Cardiac fibroblast (primary cell): ENCODE data around the gene CTSE.

Experiments
- DNase-seq, 2 donors: peaks; one replicate each; pipeline versions ENCODE4 v3.0.0 to v3.0.0-alpha.2; 2010; ENCODE audit warnings: low read depth in 2 of 2
- H3K4me3 ChIP-seq, 2 donors: replicated peaks in 1 of 2; 1 replicate in 1 of 2; 2 replicates in 1 of 2; pipeline ENCODE4 v1.5.1; 2011; ENCODE audit warnings: low read depth in 2 of 2, low read length in 2 of 2, mild to moderate bottlenecking in 2 of 2, moderate library complexity in 1 of 2
- CTCF ChIP-seq: IDR thresholded peaks from one replicate; pipeline ENCODE4 v1.5.1; 2011; ENCODE audit warnings: low read depth, mild to moderate bottlenecking, low read length, inconsistent platforms

CTSE gene

GRCh38 chr1:206020393-206021007 lies 3.2 kb downstream of the CTSE start:
- TF ChIP-seq CTCF = no peak
- DNase-seq = no peak
- no peak overlapping the region for H3K4me3 ChIP-seq

- TF ChIP-seq CTCF = no peak
- H3K4me3 ChIP-seq = no peak overlapping the region
- no peak for DNase-seq
These were observed 8.6 kb downstream of the CTSE start for GRCh38 chr1:206015071-206015470.

- no peak for DNase-seq
- H3K4me3 ChIP-seq = no peak overlapping the region
These were observed 9.1 kb downstream of the CTSE start for GRCh38 chr1:206014601-206015000.

GRCh38 chr1:206013026-206013795 lies 10.5 kb downstream of the CTSE start:
- DNase-seq = no peak
- no peak for TF ChIP-seq CTCF
- no peak overlapping the region for H3K4me3 ChIP-seq

More at GRCh38 chr1:206014601-206015000, 9.1 kb downstream of the CTSE start:
- TF ChIP-seq CTCF = no peak

GRCh38 chr1:206012086-206012859 lies 11.4 kb downstream of the CTSE start:
- DNase-seq = no peak
- no peak for TF ChIP-seq CTCF
- H3K4me3 ChIP-seq = no peak overlapping the region

GRCh38 chr1:206011057-206011456 lies 12.6 kb downstream of the CTSE start:
- DNase-seq = no peak
- no peak for TF ChIP-seq CTCF
- H3K4me3 ChIP-seq = no peak overlapping the region
